Measurements from ENCODE around the gene OR4K13. TPM values are rescaled to one million over a fixed set of nuclear protein-coding genes. Genes with fewer than 3 reads are reported as not detected.

OR4K13 gene
- total RNA-seq, 1 donor from 2014 or later, result not detected

GRCh38 chr14:20031058-20031457 lies 4.8 kb downstream of the OR4K13 start:
- Mint-ChIP-seq H3K36me3 (ENCODE audit: unreplicated experiment) (peaks cover 7% of the 10 kb centered on the region), H3K9me3 (ENCODE audit: unreplicated experiment) (peaks cover 7% of the 10 kb centered on the region), H3K27me3 (ENCODE audit: unreplicated experiment) (no peaks in the 10 kb centered on the region), H3K4me1 (ENCODE audit: low read depth, unreplicated experiment) (no peaks in the 10 kb centered on the region), H3K27ac (ENCODE audit: unreplicated experiment) (no peak overlapping the region), H3K4me3 (ENCODE audit: unreplicated experiment) (no peak overlapping the region)
- no peak for DNase-seq
- no peak for TF ChIP-seq CTCF (IDR thresholded peaks at IDR 0.05; ENCODE audit: partially characterized antibody, unreplicated experiment)

GRCh38 chr14:20019257-20019865 lies 16.5 kb downstream of the OR4K13 start, which contains the start of gene OR4K14:
TSS of gene OR4K14 (minus strand) at chr14:20019307. CDS start at chr14:20015193, 4,114 bp downstream.
- peaks cover 6% of the 10 kb centered on the region for H3K9me3 Mint-ChIP-seq (ENCODE audit: unreplicated experiment)

GRCh38 chr14:20008156-20008555 lies 27.7 kb downstream of the OR4K13 start:
- no peak for TF ChIP-seq CTCF (IDR thresholded peaks at IDR 0.05; ENCODE audit: partially characterized antibody, unreplicated experiment)
- Mint-ChIP-seq H3K36me3 (ENCODE audit: unreplicated experiment) (no peaks in the 10 kb centered on the region), H3K9me3 (ENCODE audit: unreplicated experiment) (peaks cover 9% of the 10 kb centered on the region), H3K27me3 (ENCODE audit: unreplicated experiment) (no peaks in the 10 kb centered on the region), H3K4me3 (ENCODE audit: unreplicated experiment) (no peak overlapping the region), H3K4me1 (ENCODE audit: low read depth, unreplicated experiment) (no peaks in the 10 kb centered on the region), H3K27ac (ENCODE audit: unreplicated experiment) (no peak overlapping the region)
- no peak for DNase-seq

More at GRCh38 chr14:20019257-20019865, 16.5 kb downstream of the OR4K13 start, which contains the start of gene OR4K14:
- Mint-ChIP-seq H3K27ac (ENCODE audit: unreplicated experiment) (no peak within 1 kb of the TSS), H3K27me3 (ENCODE audit: unreplicated experiment) (no peaks in the 10 kb centered on the region), H3K4me1 (ENCODE audit: low read depth, unreplicated experiment) (no peaks in the 10 kb centered on the region), H3K4me3 (ENCODE audit: unreplicated experiment) (no peak within 1 kb of the TSS), H3K36me3 (ENCODE audit: unreplicated experiment) (no peaks in the 10 kb centered on the region)
- no peak for DNase-seq
- TF ChIP-seq CTCF (IDR thresholded peaks at IDR 0.05; ENCODE audit: partially characterized antibody, unreplicated experiment), result no peak

GRCh38 chr14:20002319-20002718 lies 33.5 kb downstream of the OR4K13 start:
- no peaks in the 10 kb centered on the region for H3K4me1 Mint-ChIP-seq (ENCODE audit: low read depth, unreplicated experiment)

More at GRCh38 chr14:20002319-20002718, 33.5 kb downstream of the OR4K13 start:
- Mint-ChIP-seq H3K36me3 (ENCODE audit: unreplicated experiment) (no peaks in the 10 kb centered on the region), H3K4me3 (ENCODE audit: unreplicated experiment) (no peak overlapping the region), H3K27me3 (ENCODE audit: unreplicated experiment) (no peaks in the 10 kb centered on the region), H3K9me3 (ENCODE audit: unreplicated experiment) (peaks cover 7% of the 10 kb centered on the region), H3K27ac (ENCODE audit: unreplicated experiment) (no peak overlapping the region)
- TF ChIP-seq CTCF (IDR thresholded peaks at IDR 0.05; ENCODE audit: partially characterized antibody, unreplicated experiment), result no peak
- DNase-seq, result no peak

Data from glutamatergic neuron (in vitro differentiated cells).